ENCODE measurements around the gene RNU1-4.
"Not testable (repeated sequence)": the region's sequence is repeated elsewhere in the genome, so short reads cannot be mapped to it uniquely, and the experiment has no call there.

The RNU1-4 gene

DNA sequence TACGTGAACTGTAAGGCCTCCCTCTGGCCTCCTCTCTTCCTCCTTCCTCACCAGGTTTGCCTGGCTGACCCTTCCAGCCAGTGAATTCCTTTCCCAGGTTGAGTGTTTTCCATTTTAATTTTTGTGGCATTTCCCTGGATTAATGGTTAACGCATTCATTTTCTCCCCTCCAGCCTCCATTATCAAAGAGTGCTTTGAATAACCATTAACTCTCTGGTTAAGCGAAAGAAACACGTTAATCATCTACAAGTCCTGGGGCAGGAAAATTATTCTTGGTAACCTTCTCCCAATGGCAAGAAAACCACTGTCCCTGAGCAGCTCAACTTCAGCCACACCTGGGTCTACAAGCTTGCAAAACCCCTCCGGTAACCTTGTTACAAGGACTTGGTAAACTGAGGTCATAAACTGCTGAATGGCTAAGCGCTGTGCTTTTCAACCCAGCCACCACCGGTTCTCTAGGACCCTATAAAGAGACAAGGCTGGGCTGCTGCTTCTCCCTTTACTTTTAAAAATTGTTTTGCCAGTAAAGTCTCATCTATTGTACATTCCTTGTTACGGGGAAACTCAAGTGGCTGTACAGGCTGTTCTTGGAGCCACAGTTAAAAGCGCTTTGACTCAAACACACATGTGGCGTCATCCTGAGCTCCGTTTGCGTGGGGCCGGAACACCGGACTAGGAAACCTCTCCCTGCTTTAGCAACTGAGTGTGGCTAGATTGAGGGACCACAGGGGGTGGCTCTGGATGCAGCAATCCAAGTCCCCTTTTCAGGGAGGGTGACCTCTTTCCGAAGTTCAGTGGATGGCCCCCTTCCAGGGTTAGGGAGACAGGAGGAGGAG is 24.7 kb downstream of the RNU1-4 start:
- H3K27ac Mint-ChIP-seq; H3K36me3 Mint-ChIP-seq (ENCODE audit: low read depth); DNase-seq; H3K9me3 Mint-ChIP-seq; H3K4me3 Mint-ChIP-seq: not testable (repeated sequence)
- Mint-ChIP-seq H3K4me1 (peaks cover 14% of the 10 kb centered on the region), H3K27me3 (ENCODE audit: low read depth, poor library complexity) (peaks cover 30% of the 10 kb centered on the region)

DNA sequence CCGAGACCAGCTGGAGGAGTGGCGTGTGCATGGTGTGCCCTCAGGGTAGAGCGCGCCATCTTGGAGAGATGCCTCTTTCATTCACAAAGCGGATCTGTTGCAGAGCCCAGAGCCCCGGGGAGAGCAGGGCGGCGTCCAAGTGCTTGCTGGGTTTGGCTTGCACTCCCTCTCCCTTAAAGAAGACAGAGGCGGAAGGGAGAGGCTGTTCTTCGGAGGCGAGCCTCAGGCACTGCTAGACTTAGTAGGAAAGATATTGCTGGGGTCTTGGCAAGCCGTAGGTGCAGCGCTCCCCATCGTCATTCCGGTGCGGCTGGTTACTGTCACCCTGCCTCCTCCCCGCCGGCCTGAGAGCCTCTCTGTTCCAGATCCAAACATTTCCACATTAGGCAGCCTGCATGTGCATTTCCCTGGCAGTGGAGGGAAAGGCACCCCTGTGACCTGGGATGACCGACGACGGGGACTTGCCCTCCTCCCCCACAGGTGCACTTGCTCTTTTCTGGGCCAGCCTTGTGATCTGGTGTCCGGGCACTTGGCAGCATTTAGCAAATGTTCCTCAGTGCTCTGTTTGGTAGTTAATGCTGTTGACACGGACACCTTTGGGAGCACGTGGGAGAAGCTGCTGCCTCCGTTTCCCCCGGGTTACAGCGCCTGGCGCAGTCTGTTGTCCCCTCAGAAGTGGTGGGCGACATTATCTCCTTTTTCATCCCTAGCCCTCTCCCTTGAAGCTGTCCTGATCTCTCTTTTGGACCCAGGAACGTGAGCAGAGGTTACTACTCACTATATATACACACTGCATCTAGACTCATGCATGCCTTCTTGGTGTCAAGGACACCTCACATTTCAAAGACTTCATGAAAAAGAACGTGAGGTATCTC is 25.7 kb downstream of the RNU1-4 start:
- peaks cover 35% of the 10 kb centered on the region for H3K27me3 Mint-ChIP-seq (ENCODE audit: low read depth, poor library complexity)
- not testable (repeated sequence) for H3K36me3 Mint-ChIP-seq (ENCODE audit: low read depth); H3K27ac Mint-ChIP-seq; H3K4me3 Mint-ChIP-seq; H3K9me3 Mint-ChIP-seq; DNase-seq
- H3K4me1 Mint-ChIP-seq, result peaks cover 14% of the 10 kb centered on the region

DNA sequence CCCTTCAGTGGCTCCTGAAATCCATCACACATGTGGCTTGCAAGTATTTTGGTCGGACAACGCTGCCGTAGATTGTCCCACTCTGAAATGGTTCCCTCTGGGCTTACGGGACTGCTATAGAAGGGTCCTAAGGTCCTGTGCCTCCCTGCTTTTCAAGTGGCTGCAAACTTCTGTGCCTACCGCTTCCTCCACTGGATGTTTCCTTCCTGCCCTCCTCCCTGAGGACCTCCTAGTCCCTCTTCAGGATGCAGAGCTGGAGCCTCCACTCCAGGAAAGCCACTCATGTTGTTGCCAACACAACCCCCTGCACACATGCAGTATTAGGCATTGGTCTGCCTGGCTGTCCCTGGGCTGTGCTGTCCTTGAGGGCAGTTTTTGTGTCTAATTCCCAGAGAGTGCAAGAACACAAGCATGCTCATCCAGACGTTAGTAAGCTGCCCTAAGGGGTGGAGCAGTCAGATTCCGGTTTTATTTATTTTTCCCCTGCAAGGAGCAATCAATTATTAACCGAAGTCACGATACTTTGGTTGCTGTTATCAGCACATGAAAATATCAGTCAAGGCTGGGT is 26.5 kb downstream of the RNU1-4 start:
- peaks cover 36% of the 10 kb centered on the region for H3K27me3 Mint-ChIP-seq (ENCODE audit: low read depth, poor library complexity)
- H3K27ac Mint-ChIP-seq; H3K36me3 Mint-ChIP-seq (ENCODE audit: low read depth); DNase-seq; H3K9me3 Mint-ChIP-seq; H3K4me3 Mint-ChIP-seq: not testable (repeated sequence)
- H3K4me1 Mint-ChIP-seq, result peaks cover 14% of the 10 kb centered on the region

DNA sequence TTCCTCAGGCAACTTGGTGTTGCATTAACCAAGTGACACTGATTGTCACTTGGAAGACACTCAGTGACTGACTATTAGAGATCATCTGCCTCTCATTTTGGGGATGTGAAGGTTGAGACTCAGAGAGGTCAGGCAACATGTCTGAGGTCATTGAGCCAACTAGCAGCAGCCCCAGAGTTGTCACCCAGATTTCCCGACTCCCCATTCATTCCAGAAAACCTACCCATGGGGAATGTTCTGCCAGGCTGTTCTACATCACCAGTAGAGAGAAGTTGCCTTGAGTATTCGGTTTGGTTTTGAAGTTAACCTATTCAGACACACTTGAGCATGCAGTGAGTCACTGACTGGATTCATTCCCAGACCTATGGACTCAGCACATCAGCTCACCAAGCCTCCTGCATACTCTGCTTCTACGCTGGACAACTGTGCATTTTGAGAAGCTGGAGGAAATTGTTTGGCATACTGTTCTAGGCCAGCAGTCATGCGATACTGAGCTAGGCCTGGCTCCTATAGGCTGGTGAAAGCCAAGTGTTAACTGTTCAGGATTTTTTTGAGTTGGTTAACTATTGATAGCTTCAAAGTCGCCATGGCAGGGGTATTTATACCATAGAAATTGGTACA is 29.9 kb downstream of the RNU1-4 start:
- not testable (repeated sequence) for H3K27ac Mint-ChIP-seq; DNase-seq; H3K9me3 Mint-ChIP-seq; H3K4me3 Mint-ChIP-seq; H3K36me3 Mint-ChIP-seq (ENCODE audit: low read depth)
- H3K4me1 Mint-ChIP-seq, result peaks cover 27% of the 10 kb centered on the region
- peaks cover 37% of the 10 kb centered on the region for H3K27me3 Mint-ChIP-seq (ENCODE audit: low read depth, poor library complexity)

DNA sequence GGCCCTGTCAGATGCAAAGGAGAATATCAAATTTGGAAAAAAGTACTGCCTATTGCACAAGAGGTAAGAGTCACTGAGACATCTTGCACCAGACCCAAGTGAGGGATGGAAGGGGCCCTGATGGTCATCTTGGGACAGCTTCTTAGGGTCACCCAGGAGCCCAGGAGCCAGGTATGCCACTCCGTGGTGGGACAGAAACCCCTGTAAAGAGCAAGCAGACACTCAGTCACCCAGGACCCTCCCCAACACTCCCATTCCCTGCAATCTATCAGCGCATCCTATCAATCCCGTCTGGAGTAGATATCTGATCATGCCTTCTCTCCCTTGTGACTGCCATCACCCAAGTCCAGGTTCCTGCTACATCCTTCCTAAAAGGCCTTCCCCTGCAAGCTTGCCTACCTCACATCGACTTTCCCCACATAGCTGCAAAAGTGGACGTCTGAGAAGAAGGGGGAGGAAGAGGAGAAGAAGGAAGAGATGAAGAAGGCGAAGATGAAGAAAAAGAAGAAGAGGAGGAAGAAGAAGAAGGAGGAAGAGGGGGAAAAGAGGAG is 30.7 kb downstream of the RNU1-4 start:
- not testable (repeated sequence) for H3K9me3 Mint-ChIP-seq; H3K36me3 Mint-ChIP-seq (ENCODE audit: low read depth); H3K4me3 Mint-ChIP-seq; DNase-seq
- H3K27ac Mint-ChIP-seq, result peak overlapping the region; percentile 40
- peaks cover 33% of the 10 kb centered on the region for H3K27me3 Mint-ChIP-seq (ENCODE audit: low read depth, poor library complexity)
- H3K4me1 Mint-ChIP-seq, result peaks cover 24% of the 10 kb centered on the region

DNA sequence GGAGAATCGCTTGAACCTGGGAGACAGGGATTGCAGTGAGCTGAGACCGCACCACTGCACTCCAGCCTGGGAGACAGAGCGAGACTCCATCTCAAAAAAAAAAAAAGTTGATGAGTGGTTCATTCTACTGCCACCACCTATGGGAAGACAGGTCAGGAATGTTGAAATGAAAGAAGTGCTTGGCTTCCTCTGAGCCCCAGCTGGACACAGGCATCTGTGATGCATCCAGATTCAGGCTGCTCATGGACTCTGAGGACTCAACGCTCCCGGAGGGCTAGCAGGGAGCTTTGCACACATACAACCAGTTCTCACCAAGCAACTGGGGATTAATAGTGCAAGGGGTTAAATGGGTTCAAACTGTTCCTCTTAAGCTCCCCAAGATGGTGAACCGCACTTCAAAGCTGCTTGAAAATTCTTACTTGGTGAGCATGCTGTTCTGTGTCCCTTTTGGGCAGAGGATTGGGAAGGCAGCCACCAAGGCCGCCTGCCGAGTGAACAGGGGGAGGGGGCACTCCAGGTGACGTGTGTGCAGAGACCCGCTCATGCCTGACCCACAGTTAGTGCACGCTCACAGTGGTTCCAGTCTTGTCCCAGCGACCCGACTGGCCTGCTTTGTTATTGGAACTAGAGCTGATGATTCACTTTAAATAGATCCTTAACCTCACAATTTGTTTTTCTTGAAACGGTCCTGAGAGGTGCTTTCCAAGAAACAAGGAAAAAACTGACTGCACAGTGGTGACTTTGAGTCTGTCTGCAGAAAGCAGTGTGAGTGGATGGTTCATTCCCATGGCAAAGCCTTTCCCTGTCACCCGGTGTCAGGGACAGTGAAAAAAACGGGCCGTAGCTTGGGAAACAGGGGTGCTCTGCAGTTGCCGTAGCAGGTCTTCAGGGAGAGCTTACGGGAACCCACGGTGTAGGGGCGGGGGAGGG is 32.2 kb downstream of the RNU1-4 start:
- Mint-ChIP-seq H3K4me3 (peak overlapping the region; percentile 28), H3K27me3 (ENCODE audit: low read depth, poor library complexity) (peaks cover 28% of the 10 kb centered on the region), H3K4me1 (peaks cover 22% of the 10 kb centered on the region)
- DNase-seq, result peak; percentile 41
- not testable (repeated sequence) for H3K9me3 Mint-ChIP-seq; H3K36me3 Mint-ChIP-seq (ENCODE audit: low read depth); H3K27ac Mint-ChIP-seq

DNA sequence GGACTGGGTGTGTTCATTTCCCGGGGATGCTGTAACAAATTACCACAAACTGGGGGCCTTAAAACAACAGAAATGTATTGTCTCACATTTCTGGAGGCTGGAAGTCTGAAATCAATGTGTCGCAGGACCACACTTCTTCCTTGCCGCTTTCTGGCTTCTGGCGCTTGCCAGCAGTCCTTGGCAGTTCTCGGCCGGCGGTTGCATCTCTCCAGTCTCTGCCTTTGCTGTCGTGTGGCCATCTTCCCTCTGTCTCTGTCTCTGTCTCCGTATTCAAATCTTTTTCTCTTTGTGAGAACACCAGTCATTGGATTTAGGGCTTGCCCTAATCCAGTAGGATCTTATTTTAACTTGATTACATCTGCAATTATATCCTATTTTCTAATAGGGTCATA is 32.9 kb downstream of the RNU1-4 start:
- peaks cover 22% of the 10 kb centered on the region for H3K4me1 Mint-ChIP-seq
- not testable (repeated sequence) for H3K9me3 Mint-ChIP-seq; DNase-seq; H3K36me3 Mint-ChIP-seq (ENCODE audit: low read depth); H3K4me3 Mint-ChIP-seq; H3K27ac Mint-ChIP-seq
- peaks cover 34% of the 10 kb centered on the region for H3K27me3 Mint-ChIP-seq (ENCODE audit: low read depth, poor library complexity)

DNA sequence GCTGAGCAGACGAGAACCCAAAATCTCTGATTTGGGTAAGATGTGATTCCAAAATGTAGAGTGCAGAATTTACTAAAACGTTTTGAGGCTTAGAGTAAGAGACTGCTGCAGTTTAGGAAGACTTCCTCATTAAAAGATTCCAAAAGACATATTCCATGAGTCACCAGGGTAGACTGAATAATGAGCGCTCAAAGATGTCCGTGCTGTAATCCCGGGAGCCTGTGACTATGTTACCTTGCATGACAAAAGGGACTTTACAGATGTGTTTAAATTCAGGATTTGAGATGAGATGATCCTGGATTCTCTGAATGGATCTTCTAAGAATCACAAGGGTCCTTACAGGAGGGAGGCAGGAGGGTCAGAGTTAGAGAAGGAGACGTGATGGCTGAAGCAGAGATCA is 33.4 kb downstream of the RNU1-4 start:
- DNase-seq, result not testable (repeated sequence)
- Mint-ChIP-seq H3K27me3 (ENCODE audit: low read depth, poor library complexity) (peaks cover 34% of the 10 kb centered on the region), H3K4me1 (peaks cover 22% of the 10 kb centered on the region)

DNA sequence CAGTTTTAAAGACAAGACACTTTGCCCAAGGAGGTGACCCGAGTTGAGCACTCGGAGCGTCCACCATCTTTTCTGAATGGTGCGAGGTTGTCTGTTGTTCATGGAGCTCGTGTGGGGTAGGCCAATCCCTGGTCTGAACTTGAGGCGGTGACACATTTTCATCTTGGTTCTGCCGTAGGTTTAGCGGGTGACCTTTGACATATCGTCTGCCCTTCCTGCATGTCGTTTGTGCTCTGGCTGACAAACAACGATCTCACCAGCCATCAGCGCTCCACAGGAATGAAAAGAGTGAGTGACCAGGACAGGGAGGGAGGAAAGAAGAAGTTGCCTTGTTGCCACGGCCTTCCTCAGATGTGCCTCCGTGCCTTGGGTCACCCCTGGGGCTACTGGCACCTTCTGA is 34.5 kb downstream of the RNU1-4 start:
- Mint-ChIP-seq H3K27me3 (ENCODE audit: low read depth, poor library complexity) (peaks cover 40% of the 10 kb centered on the region), H3K9me3 (peaks cover 12% of the 10 kb centered on the region), H3K4me1 (peaks cover 22% of the 10 kb centered on the region)
- DNase-seq; H3K27ac Mint-ChIP-seq; H3K36me3 Mint-ChIP-seq (ENCODE audit: low read depth); H3K4me3 Mint-ChIP-seq: not testable (repeated sequence)

More for the DNA sequence above, 33.4 kb downstream of the RNU1-4 start:
- H3K9me3 Mint-ChIP-seq; H3K36me3 Mint-ChIP-seq (ENCODE audit: low read depth); H3K27ac Mint-ChIP-seq; H3K4me3 Mint-ChIP-seq: not testable (repeated sequence)

DNA sequence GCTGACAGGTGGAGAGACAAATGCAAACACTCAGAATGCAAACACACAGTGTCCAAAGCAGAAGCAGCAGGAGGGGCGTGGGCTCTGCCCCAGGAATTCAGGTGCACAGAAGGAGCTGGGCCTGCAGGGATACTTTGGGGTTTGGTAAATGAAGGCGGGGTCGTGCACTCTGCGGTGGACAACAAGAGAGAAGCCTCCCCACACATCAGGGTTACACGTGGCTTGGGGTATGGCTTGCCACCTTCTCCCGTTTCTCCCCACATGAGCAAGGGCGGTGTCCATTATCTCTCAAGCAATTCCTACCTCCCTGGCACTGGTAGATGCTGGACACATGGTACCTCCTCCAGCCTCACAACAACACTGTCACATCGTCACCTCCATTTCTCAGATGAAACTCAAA is 35.0 kb downstream of the RNU1-4 start:
- not testable (repeated sequence) for H3K27ac Mint-ChIP-seq; H3K36me3 Mint-ChIP-seq (ENCODE audit: low read depth); H3K4me3 Mint-ChIP-seq; DNase-seq
- H3K4me1 Mint-ChIP-seq, result peaks cover 22% of the 10 kb centered on the region
- H3K9me3 Mint-ChIP-seq, result peaks cover 13% of the 10 kb centered on the region
- peaks cover 42% of the 10 kb centered on the region for H3K27me3 Mint-ChIP-seq (ENCODE audit: low read depth, poor library complexity)

DNA sequence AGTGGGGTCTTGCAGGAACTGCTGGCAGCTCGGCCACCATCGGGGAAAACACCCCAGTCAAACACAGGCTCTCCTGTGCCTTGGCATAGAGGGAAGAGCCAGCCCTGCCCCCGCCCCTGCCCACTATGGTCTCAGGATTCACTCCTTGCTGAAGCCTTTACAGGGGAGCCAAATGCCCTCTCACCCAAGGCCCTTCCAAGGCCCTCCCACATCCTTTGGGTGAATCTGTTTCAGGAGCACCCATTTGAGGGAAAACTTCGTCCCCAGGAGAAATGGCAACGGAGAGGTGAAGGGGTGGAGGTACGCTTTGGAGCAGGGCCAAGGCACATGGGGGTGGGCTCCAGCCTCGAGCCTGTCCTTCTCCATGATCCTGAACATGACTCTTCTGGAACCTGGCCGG is 35.9 kb downstream of the RNU1-4 start:
- H3K27ac Mint-ChIP-seq; H3K4me3 Mint-ChIP-seq; H3K36me3 Mint-ChIP-seq (ENCODE audit: low read depth); DNase-seq: not testable (repeated sequence)
- Mint-ChIP-seq H3K4me1 (peaks cover 22% of the 10 kb centered on the region), H3K27me3 (ENCODE audit: low read depth, poor library complexity) (peaks cover 40% of the 10 kb centered on the region), H3K9me3 (peaks cover 13% of the 10 kb centered on the region)

DNA sequence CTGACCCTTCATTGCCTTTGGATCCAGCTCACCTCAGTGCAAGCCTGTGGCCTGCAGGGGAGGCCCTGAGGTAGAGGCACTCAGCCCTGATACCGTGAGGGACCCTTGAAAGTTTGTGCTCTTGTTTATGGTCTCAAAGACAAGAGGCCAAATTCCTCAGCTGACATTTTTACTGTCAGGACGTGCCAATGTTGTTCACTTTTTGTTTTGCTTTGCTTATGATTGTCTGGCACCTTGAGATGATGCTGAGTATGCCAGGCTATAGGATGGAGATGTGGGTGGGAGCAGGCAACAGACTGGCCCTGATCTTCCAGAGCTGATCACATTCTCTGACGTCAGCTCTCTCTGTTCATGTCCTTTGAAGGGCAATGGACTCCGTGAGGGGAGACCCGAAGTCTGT is 36.5 kb downstream of the RNU1-4 start:
- H3K27ac Mint-ChIP-seq; DNase-seq; H3K36me3 Mint-ChIP-seq (ENCODE audit: low read depth); H3K4me3 Mint-ChIP-seq: not testable (repeated sequence)
- Mint-ChIP-seq H3K9me3 (peaks cover 13% of the 10 kb centered on the region), H3K4me1 (peaks cover 22% of the 10 kb centered on the region), H3K27me3 (ENCODE audit: low read depth, poor library complexity) (peaks cover 44% of the 10 kb centered on the region)

DNA sequence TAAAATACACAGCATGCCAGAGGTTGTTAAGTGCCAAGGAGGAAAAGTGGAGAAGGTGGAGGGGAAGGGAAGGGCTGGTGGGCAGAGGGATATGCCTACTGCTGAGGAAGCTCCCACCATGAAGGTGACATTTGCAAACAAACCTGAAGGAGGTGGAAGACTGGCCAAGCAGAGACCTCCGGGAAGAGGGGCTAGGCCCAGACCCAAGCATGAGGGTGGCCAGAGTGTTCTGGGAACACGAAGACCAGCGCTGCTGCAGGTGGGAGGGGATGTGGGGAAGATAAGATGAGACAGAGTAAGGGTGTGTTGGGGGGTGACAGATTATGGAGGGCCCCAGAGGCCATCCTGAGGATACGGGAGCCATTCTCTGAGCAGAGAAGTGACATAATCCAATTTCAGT is 37.5 kb downstream of the RNU1-4 start:
- H3K36me3 Mint-ChIP-seq (ENCODE audit: low read depth); H3K27ac Mint-ChIP-seq; DNase-seq; H3K4me3 Mint-ChIP-seq: not testable (repeated sequence)
- Mint-ChIP-seq H3K9me3 (peaks cover 13% of the 10 kb centered on the region), H3K27me3 (ENCODE audit: low read depth, poor library complexity) (peaks cover 48% of the 10 kb centered on the region), H3K4me1 (peaks cover 15% of the 10 kb centered on the region)
